ENCODE results near the gene CHST3. TPM values are rescaled to one million over a fixed set of nuclear protein-coding genes. Genes with fewer than 3 reads are reported as not detected.

Gene CHST3
- total and polyA plus RNA-seq, 9 of the 15 experiments (the other 6 are each of a cell fraction or from before 2014, with no cell fraction given), result 0.01 to 1.3 (median 0.15) TPM

DNA sequence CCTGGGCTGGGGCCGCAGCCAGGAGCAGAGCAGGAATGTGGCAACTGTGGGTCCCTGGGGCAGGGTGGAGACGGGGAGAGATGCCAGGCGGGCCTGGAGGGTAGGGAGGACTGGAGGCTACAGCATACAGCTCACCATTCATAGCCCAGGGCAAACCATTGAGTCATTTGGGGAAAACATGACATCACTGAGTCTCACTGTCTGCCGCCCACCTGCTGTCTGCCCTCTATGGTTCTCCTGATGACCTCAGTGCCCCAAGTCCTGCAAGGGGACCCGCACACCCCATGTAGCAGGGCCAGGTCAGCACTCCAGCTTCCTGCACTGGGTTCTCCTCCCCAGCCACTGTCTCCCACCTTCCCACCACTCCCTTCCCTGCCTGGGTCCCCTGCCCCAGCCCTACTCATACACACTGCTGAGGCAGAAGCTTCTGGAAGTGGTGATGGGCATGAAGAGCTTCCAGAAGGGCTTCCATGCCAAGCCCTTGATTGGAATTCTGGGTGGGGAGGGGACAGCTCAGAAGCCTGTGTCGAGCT is 10.4 kb downstream of the CHST3 start (continued):
- TF ChIP-seq AFF1 (IDR thresholded peaks at IDR 0.05; ENCODE audit: low read depth in 1 of 2, partially characterized antibody in 2 of 2) (no peak), EGR1 (conservative IDR thresholded peaks at IDR 0.05) (peak; percentile 49; the same call in 1 of the 2 replicates), MTA1 (IDR thresholded peaks at IDR 0.05; ENCODE audit: borderline replicate concordance) (no peak), C11orf30 (IDR thresholded peaks at IDR 0.05; ENCODE audit: low read depth) (no peak), CREB1 (IDR thresholded peaks at IDR 0.05) (no peak), CREB1 (CRISPR knock-in tag; IDR thresholded peaks at IDR 0.05) (peak; percentile 30; the same call in 1 of the 2 replicates), YBX1 (IDR thresholded peaks at IDR 0.05) (no peak), PTRF (tag; IDR thresholded peaks at IDR 0.05) (no peak), NFYB (IDR thresholded peaks at IDR 0.05; ENCODE audit: extremely low read depth, insufficient read length) (no peak)
- TF ChIP-seq, protein P1, sequence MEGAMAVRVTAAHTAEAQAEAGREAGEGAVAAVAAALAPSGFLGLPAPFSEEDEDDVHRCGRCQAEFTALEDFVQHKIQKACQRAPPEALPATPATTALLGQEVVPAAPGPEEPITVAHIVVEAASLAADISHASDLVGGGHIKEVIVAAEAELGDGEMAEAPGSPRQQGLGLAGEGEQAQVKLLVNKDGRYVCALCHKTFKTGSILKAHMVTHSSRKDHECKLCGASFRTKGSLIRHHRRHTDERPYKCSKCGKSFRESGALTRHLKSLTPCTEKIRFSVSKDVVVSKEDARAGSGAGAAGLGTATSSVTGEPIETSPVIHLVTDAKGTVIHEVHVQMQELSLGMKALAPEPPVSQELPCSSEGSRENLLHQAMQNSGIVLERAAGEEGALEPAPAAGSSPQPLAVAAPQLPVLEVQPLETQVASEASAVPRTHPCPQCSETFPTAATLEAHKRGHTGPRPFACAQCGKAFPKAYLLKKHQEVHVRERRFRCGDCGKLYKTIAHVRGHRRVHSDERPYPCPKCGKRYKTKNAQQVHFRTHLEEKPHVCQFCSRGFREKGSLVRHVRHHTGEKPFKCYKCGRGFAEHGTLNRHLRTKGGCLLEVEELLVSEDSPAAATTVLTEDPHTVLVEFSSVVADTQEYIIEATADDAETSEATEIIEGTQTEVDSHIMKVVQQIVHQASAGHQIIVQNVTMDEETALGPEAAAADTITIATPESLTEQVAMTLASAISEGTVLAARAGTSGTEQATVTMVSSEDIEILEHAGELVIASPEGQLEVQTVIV (CRISPR knock-in tag; IDR thresholded peaks at IDR 0.05; ENCODE audit: borderline replicate concordance), result no peak

Measured in K562 (cell line).